Medulla oblongata (tissue), 1 donor: ENCODE data around the gene MBP.
A peak's percentile ranks its signal among the peaks of the same experiment; 100 is the strongest.
"Not testable (repeated sequence)": the region's sequence is repeated elsewhere in the genome, so short reads cannot be mapped to it uniquely, and the experiment has no call there.

Experiments
- DNase-seq: peaks from one replicate; pipeline ENCODE4 v3.0.0-alpha.2; 2015; ENCODE audit errors: extremely low spot score

MBP gene

DNA sequence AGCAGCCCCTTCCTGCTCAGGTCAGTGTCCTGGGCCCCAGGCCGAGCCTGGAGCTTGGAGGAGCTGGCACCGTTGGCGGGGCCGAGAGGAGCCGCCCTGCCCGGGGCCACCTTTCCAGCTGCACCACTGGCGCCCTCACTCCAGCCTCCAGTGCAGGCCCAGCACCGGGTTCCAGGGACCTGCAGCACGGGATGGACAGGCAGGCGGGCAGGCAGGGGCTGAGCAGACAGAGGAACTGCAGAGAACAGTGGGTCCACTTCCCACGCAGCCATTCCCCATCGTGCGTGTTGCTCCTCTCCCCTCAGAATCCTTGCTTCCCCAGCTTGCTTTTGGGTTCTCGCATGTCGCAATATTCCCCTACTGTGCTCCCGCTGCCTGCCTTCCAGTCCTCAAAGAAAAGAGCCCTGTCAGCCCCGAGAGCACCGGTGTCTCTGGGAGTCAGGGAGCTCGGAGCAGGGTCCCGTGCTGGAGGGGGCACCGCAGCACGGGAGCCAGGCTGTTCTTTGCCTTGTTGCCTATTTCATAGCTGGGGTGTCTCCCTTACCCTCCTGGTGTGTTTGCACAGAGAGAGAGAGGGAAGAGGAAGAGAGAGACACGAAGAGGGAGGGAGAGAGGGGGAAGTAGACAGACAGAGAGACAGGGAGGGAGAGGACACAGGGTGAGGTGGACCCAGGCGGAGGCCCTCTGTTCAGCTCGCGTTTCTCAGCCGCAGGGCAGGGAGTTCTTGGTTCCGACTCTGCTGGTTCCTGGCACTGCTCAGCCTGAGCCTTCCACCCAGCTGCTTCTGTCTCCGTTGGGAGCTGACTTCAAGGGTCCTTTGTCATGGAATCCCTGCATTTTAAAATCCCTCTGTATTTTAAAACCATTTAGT lies 126.0 kb downstream of the MBP start:
- DNase-seq, result peak; percentile 75

DNA sequence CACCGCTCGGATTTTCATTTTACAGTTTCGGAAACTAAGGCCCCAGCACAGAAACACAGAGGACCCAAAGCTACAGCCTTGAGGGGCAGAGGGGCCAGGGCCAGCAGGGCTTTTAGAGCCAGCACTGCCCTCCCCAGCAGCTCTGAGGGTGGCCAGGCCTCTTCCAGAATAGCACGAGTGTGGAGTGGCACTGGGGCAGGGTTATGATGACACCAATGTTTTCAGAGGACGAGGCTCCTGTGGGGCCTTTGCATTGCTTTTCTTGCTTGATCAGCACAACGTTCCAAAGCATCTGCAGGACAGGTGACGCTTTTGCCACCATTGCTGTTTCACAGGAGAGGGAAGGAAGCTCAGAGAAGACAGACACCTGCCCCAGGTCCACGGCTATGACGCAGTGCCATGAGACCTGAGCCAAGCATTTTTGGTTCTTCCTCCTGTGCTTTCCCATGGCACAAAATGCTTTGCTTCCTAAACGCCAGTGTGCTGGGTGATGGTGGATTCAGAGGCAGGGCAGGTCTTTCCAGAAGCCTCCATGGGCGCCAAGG lies 126.9 kb downstream of the MBP start:
- no peak for DNase-seq

DNA sequence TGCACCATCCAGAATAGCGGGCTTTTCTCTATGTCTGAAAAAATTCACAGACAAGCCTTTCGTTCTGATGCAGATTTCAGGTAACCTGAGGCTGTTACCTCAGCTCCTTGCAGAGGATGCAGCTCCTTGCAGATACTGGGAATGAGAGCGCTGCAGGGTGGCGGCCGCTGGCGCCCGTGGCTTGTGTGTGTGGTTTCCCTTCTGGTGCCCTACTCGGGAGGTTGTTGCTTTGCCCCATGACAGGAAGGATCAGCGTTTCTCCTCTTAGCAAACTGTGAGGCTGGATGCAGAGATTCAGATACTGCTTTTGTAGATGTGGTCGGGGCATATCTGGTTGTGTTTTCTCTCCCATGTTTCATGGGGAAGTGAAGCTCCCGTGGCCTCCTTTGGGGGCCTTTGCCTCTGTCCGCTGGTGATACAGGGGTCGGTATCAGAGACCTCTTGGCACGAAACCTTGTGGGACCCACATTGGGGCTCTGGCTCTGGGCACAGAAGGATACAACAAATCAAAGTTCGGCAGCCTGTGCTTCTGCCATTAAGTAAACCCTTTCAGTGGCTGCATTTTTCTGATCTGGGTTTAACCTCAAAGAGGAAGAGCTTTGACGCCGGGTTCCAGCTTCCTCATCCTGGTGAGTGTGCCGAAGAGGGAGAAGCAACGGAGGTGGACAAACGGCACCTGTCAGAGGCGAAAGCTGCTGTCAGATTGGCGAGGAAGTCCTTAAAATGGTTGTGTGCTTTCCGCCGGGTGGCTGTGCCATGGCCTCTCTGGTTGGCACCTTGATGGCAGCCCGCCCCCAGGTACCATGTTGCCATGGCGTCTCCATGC lies 127.8 kb downstream of the MBP start:
- peak; percentile 72 for DNase-seq

DNA sequence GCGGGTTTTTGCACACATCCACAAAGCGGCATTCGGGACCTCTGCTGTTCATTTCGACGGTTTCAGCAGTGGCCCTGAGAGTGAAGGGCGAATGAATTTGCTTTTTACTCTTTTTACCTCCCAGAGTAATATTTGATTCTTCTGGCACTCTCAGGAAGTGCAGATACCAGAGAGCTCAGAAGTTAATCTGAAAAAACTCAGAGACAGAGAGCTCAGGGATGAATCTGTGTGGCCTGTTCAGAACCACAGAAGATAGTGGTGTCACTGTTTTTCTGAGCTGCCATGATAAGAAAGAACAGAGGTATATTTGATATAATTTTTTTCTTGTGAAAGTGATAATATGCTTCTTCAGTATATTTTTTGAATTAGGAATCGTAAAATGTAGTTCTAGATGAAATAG lies 129.3 kb downstream of the MBP start:
- DNase-seq, result no peak

DNA sequence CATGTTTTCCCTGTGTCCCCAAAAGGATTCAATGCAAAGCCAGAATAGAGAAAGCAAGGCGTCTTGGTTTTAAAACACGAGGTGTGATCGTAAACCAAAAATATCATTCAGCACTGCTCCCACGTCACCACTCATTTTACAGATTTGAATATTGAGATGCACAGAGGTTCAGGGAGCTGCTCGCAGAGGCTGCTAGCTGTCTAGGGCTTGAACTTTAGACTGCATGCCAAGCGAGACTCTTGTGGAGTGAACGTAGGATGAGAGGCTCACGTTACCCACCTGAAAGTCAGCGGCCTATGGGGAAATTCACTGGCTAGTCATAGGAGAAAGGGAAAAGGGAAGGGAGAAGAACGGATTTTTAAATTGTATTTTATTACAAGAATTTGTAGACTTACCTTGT lies 130.1 kb downstream of the MBP start:
- DNase-seq, result no peak

DNA sequence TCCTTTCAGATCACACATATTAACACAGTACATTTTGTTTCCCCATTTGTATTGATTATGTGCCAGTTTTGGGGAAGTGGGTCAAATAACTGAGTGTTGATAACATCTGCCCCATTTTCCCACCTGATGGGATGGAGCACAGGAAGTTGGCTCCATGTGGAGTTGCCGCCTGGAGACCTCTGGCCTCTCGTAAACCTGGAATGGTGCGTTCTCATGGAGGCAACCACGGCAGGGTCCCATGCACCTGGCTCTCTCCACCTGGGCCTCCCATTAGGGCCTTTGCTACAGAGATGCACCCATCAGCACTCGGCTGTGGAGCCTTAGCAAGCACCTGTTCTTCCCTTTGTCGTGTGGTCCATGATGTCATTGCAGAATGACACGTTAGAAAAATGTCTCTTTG lies 130.6 kb downstream of the MBP start:
- DNase-seq, result no peak

DNA sequence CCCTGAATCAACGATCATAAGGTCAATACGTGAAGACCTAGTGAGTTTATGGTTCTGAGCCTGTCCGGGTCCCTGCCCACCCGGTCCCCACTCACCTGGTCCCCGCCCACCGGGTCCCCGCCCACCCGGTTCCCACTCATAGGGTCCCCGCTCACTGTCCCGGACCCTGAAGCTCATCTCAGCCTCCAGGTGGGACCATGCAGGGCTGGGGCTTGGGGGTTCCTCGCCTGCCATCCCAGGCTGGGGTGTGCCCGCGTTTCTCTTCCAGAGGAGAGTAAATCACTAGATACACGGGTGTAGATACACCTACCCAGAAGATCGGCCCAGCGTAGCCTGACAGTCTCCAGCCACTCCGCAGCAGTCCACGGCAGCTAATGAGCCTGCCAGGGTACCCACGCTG lies 131.5 kb downstream of the MBP start:
- DNase-seq, result no peak

DNA sequence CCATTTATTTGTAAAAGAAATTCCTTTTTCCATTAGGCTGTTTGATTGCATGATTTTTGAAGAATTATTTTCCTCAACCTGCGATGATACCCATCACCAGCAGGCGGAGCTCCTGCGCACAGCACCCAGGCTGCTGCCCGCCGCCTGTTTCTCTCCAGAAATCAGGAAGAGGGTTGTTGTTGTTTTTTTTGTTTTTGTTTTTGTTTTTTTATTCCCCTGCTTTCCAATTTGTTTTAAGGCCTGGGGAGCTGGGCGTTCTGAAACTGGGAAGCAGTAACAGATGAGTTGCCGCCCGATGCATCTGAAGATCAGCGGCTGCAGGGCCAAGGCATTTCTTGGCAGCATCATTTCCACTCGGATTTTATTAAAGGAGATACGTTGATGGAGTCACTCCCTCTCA lies 132.1 kb downstream of the MBP start:
- DNase-seq, result peak; percentile 76

DNA sequence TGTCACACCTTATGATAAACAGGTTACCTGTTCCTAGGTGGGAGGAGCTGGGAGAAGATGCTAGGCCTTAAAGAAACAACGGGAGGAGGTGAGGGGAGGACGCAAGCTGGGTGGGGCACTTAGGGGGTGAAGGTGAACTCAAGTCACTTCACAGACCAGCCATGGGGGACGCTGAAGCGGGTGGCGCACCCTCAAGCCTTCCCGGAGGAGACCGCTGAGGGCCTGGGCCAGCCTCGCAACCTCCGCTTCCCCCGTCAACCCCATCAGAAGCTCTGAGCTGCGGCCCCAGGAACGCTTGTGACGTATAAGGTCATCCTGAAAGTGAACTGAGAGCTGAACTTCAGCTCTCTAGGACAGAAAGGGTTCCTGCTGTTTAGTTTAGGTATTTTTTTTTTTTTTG lies 133.5 kb downstream of the MBP start:
- no peak for DNase-seq

DNA sequence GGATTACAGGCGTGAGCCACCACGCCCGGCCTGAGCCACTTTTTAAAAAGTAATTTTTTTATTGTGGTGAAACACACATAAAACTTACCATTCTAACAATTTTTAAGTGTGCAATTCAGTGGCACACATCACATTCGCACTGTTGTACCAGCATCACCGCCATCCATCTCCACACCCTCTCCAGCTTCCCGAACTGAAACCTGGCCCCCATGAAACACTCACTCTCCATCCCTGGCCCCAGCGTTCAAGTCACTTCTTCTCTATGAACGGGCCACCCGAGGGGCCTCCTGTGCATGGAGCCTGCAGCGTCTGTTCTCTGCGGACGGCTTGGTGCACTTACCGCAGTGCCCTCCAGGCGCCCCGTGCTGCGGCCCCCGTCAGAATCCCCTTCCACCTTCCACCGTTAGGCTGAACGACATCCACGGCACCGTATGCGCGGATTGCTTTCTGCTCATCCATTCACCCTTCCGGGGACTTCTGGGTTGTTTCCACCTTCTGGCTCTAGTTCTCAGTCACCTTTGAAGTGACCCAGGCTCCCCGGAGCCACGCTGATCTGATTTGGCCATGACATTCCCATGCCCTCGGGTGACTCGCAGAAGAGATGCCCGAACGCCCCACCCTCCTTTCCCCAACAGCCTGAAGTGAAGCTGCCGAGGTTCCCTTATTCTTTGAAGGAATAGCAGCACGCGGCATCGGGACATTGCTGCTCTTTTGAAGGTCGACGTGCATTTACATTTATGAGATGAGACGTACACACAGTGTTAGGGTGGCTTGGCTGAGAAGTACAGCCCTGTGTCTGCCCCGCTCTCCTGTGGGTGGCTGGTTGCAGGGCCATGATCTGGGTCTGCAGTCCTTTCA lies 134.4 kb downstream of the MBP start:
- no peak for DNase-seq

DNA sequence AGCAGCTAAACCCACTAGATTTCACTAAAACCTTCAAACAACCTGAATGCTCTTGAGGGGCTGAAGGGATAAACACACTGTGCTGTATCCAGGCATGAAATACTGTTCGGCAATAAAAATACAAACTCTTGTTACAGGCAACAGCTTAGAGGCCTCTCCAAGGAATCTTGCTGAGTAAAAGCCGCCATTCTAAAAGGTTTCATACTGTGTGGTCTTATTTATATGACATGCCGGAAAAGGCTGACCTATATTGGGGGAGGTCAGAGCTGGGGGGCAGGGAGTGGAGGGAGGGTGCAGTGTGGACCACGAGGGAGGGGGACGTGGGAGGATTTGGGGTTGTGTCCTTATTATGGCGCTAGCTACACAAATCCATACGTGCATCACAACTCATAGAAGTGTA lies 136.2 kb downstream of the MBP start:
- no peak for DNase-seq

DNA sequence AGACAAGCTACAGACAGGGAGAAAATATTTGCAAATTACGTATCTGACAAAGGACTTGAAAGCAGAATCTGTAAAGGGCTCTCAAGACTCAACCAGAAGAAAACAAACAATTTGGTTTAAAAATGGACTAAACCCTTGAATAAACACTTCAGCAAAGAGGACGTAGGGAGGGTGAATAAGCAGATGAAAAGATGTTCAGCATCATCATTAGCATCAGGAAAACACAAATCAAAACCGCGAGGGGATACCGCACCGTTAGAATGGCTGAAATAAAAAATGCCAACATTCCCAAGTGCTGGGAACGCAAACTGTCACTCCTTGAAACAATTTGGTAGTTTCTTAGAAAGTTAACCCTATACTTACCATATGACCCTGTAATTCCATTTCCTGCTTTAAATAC lies 136.7 kb downstream of the MBP start:
- no peak for DNase-seq

DNA sequence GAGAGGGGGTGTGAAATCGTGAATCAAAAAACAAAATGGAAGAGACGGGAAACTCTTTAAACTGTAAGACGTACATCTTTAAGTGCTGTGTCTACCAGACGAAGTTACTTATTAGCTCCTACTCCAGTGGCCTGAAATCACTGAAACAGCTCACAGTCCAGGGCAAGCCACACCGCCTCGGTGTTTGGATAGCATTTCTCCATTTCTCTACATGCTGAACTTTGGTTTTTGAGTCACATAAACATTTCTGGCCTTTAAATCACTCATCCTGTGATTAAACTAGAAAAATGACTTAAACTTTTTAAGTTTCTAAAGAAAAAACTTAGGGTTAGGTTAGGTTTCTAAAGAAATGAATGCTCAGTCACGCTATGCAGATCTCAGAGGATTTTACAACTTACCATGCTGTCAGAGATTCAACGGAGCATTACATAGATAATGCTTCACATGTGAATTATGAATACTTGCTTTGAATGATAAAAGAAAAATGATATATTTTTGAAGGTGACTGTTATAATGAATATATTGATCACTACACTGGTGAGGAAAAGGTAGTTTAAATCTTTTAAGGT lies 138.4 kb downstream of the MBP start:
- DNase-seq, result no peak

DNA sequence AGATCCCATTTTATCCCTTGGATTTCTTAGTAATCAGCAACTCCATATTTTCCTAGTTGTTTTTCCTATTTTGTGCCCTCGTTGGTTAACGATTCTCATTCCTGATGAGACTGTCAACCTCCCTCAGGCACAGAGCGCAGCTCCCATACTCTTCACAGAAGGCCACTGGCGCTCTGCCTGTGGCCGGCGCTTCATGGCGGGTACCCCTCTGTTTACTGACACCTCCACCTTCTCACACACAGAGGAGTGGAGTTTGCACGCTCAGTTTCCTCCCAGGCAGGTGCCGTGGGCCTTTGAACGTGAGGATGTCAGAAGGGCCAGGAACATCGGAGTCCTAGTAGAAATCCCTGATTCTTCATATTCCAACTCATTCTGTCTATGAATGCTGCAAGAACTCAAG lies 139.0 kb downstream of the MBP start:
- no peak for DNase-seq

DNA sequence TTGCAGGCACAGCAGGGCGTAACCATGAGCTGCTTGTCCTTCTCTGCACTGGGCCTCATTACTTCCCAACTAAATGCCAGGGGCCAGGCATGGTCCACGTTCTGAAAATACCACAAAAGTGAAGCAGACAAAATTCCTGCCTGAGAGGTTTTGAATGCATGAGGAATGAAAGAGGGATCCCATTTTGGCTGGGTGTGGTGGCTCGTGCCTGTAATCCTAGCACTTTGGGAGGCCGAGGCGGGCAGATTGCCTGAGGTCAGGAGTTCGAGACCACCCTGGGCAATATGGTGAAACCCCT lies 139.5 kb downstream of the MBP start:
- no peak for DNase-seq

DNA sequence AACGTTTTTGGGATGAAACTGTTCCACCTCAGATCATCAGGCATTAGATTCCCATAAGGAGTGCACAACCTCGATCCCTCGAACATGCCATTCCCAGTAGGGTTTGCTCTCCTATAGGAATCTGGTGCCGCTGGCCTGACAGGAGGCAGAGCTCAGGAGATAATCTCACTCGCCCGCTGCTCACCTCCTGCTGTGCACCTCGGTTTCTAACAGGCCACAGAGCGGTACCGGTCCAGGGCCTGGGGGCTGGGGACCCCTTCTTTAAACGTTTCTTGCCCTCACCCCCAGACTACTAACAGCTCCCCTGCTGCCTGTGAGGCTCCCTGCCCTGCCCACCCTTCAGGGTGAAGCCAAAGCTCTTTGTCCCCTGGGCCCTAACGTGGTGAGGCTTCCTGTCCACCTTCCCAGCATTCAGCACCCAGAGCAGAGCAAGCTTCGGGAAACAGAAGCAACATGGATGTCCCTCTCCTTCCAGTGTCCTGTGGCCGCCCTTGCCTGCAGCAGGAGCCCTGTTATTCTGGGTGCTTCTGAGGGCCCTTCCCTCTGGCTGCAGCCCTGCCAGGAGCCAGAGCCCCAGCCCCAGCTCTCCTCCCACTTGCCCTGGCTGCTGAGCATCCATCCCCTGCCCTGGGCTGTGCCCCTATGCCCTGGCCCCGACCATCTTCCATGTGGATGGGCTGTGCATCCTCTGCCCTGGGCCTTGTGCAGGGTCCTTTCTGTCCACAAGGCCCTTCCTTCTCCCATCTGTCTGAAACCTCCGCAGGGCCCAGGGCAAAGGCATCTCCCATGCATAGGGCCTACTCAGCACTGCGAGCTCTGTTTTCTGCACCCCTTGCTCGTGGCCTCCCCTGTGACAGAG lies 140.1 kb downstream of the MBP start:
- DNase-seq, result no peak

DNA sequence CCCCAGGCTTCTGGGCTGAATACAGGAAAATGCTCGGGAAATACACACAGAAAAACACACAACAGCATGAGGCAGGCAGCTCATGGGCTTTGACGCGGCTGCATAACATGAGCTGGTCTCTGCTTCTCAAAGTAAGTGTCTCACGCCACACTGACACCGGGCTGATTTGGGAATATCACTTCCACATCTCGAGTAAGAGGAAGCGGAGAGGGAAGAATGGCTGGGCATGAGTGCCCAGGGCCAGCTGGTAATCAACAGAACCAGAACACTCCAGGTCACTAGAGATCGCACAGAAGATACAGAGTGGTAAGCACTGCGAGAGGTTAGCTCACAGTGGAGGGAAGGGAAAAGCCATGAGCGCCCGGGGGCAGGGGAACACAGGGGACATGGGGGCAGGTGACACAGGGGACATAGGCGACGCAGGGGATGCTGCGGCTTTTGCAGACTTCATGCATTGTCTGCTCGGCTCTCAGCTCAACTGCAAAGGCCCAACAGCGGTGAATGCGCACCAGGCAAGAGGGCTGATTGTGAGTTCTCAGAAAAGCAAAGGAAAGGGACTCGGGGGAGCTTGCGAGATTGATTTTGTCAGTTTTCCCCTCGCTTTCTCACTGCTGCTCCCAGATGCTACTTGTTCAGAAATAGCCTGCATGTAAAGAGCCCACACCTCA lies 141.4 kb downstream of the MBP start:
- no peak for DNase-seq

DNA sequence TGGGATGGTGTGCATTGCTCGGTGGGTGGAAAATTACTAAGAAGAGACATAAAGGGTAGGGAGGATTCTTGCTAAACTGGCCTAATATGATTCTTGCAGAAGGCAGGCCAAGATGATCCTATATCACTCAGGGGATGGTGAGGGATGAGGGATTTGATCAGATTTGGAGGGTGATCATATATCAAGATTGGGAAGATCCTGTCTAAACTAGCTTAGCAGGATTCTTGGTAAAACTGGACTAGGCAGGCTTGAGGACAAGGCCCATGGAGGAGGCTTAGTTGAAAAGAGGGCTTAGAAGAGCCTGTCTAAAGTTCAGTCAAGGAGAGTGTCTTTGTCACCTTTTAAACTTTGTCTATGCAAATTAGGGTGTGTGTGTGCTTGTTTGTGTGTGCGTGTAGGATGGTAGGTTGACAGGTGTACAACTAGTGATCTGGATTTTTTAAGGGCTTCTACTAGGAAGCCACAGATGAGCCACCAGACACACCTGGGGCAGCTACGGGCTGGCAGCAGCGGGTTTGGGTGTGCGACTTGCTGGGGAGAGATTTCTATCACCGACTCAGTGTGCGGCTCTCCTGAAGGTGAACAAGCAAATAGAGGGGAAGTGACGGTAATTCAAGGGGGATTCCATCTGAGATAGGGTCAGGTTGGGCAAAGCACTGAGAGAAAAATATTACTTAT lies 142.1 kb downstream of the MBP start:
- not testable (repeated sequence) for DNase-seq

DNA sequence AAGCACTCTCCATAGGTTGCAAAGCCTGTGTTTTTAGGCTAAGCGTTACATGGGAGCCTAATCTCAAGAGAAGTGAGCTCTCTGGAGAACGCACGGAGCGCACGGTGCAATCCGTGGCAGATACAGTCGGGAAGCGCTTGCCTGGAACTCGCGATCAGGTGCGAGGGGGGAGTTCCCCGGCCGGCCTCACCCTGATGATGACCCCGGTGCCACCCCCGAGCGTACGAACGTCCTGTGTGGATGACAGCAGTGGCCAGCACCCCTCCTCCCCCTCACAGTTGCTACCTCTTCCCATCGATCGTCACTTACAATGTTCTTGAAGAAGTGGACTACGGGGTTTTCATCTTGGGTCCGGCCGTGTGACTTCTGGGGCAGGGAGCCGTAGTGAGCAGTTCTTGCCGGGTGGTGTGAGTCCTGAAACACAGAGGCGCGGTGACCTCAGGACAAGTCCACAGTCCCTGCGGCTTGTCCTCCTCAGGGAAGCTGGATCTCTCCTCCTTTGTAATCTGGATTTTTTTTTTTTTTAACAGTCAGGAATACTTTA lies 142.9 kb downstream of the MBP start:
- no peak for DNase-seq
